Breast epithelium (tissue), 3 donors: ENCODE measurements around the gene TMEM266.

Experiments
- CTCF ChIP-seq, 3 donors: fragments of 450-650 bp; IDR thresholded peaks; one replicate each; pipeline ENCODE4 v1.5.1; 2016 to 2017; ENCODE audit warnings: antibody characterized with exemption in 3 of 3, mild to moderate bottlenecking in 3 of 3, moderate library complexity in 3 of 3
- POLR2A ChIP-seq: fragments of 450-650 bp; IDR thresholded peaks from one replicate; pipeline ENCODE4 v1.6.1; 2016; ENCODE audit warnings: antibody characterized with exemption, mild to moderate bottlenecking, moderate library complexity

- TF ChIP-seq CTCF (IDR thresholded peaks at IDR 0.05) (no peak), POLR2A (no peak)
Measured at GRCh38 chr15:76060118-76060989, 569 bp downstream of the TMEM266 start.
